ENCODE measurements around the gene NAIF1.

Gene NAIF1

GRCh38 chr9:128020692-128021091 is 46.4 kb downstream of the NAIF1 start:
- no peak for DNase-seq (ENCODE audit: low read depth)
- TF ChIP-seq, protein P1, sequence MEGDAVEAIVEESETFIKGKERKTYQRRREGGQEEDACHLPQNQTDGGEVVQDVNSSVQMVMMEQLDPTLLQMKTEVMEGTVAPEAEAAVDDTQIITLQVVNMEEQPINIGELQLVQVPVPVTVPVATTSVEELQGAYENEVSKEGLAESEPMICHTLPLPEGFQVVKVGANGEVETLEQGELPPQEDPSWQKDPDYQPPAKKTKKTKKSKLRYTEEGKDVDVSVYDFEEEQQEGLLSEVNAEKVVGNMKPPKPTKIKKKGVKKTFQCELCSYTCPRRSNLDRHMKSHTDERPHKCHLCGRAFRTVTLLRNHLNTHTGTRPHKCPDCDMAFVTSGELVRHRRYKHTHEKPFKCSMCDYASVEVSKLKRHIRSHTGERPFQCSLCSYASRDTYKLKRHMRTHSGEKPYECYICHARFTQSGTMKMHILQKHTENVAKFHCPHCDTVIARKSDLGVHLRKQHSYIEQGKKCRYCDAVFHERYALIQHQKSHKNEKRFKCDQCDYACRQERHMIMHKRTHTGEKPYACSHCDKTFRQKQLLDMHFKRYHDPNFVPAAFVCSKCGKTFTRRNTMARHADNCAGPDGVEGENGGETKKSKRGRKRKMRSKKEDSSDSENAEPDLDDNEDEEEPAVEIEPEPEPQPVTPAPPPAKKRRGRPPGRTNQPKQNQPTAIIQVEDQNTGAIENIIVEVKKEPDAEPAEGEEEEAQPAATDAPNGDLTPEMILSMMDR (conservative IDR thresholded peaks at IDR 0.05; ENCODE audit: low read length): no peak; the same call in 1 of the 2 replicates
- H3K4me3 ChIP-seq (ENCODE audit: low read length): no peak overlapping the region

GRCh38 chr9:128015696-128016095 is 51.4 kb downstream of the NAIF1 start:
- TF ChIP-seq, protein P1 (conservative IDR thresholded peaks at IDR 0.05; ENCODE audit: low read length): no peak
- H3K4me3 ChIP-seq (ENCODE audit: low read length): no peak overlapping the region
- no peak for DNase-seq (ENCODE audit: low read depth)

All from AG10803 (cell line).